DOHH2 (cell line): ENCODE data around the gene ZNF451.
A peak's percentile ranks its signal among the peaks of the same experiment; 100 is the strongest.

Source experiments
- H3F3A ChIP-seq: fragments of 200-600 bp; sonication (generic), shearing (Covaris generic); 2 replicates; pipeline ENCODE4 v1.6.0; 2016; ENCODE audit warnings: antibody characterized with exemption, mild to moderate bottlenecking; ENCODE audit not compliant: control insufficient read depth, insufficient read depth
- H3K27ac ChIP-seq: fragments of 200-600 bp; sonication (generic); 2 replicates; pipeline ENCODE4 v1.5.1; 2014; ENCODE audit warnings: low read depth, mild to moderate bottlenecking, low read length, moderate library complexity
- H3K27me3 ChIP-seq: fragments of 200-600 bp; sonication (generic); 2 replicates; pipeline ENCODE4 v1.6.1; 2014; ENCODE audit warnings: mild to moderate bottlenecking, low read length, mixed read lengths; ENCODE audit not compliant: control insufficient read depth
- H3K36me3 ChIP-seq: fragments of 200-600 bp; sonication (generic); 2 replicates; pipeline ENCODE4 v1.6.1; 2014; ENCODE audit warnings: mild to moderate bottlenecking, low read length, moderate library complexity, mixed read lengths; ENCODE audit not compliant: control insufficient read depth
- H3K4me1 ChIP-seq: fragments of 200-600 bp; sonication (generic); 2 replicates; pipeline ENCODE4 v1.6.1; 2014; ENCODE audit warnings: mild to moderate bottlenecking, low read length, mixed read lengths; ENCODE audit not compliant: control insufficient read depth
- H3K4me2 ChIP-seq: fragments of 200-600 bp; sonication (generic); 2 replicates; pipeline ENCODE4 v1.6.0; 2014; ENCODE audit warnings: mild to moderate bottlenecking, low read length, moderate library complexity
- H3K4me3 ChIP-seq: fragments of 200-600 bp; sonication (generic); 2 replicates; pipeline ENCODE4 v1.5.1; 2014; ENCODE audit warnings: mild to moderate bottlenecking, low read length, mixed read lengths
- H3K79me2 ChIP-seq: fragments of 200-600 bp; sonication (generic); 2 replicates; pipeline ENCODE4 v1.6.1; 2014; ENCODE audit warnings: mild to moderate bottlenecking, low read length, mixed read lengths; ENCODE audit not compliant: control insufficient read depth
- H3K9me2 ChIP-seq: fragments of 200-600 bp; sonication (generic); replicated peaks from 2 replicates; pipeline ENCODE4 v1.6.1; 2014; ENCODE audit warnings: mild to moderate bottlenecking, low read length, mixed read lengths; ENCODE audit not compliant: control insufficient read depth
- H3K9me3 ChIP-seq: fragments of 200-600 bp; sonication (generic); 2 replicates; pipeline ENCODE4 v1.6.1; 2014; ENCODE audit warnings: antibody characterized with exemption, low read length, mixed read lengths; ENCODE audit not compliant: control insufficient read depth, insufficient read depth
- H4K20me1 ChIP-seq: fragments of 200-600 bp; sonication (generic); 2 replicates; pipeline ENCODE4 v1.6.0; 2014; ENCODE audit warnings: low read depth, mild to moderate bottlenecking, antibody characterized with exemption, low read length, moderate library complexity; ENCODE audit not compliant: control insufficient read depth, insufficient read depth
- CTCF ChIP-seq: fragments of 200-600 bp; sonication (generic); IDR thresholded peaks from one replicate; pipeline ENCODE4 v1.5.1; 2014; ENCODE audit warnings: antibody characterized with exemption, mild to moderate bottlenecking, low read depth, low read length; ENCODE audit not compliant: poor library complexity, severe bottlenecking
- EZH2phosphoT487 ChIP-seq: fragments of 200-600 bp; sonication (generic); IDR thresholded peaks from 2 replicates; pipeline ENCODE4 v1.6.1; 2017; ENCODE audit warnings: borderline replicate concordance, mild to moderate bottlenecking, antibody characterized with exemption, low read length, moderate library complexity, mixed read lengths

ZNF451 gene

GRCh38 chr6:57174511-57174907 is 84.5 kb downstream of the ZNF451 start:
- peak overlapping the region; percentile 82 for H3K4me3 ChIP-seq
- peaks cover 24% of the 10 kb centered on the region for H3K4me1 ChIP-seq
- no peaks in the 10 kb centered on the region for H4K20me1 ChIP-seq
- H3K9me3 ChIP-seq: no peaks in the 10 kb centered on the region
- peak overlapping the region; percentile 84 for H3K4me2 ChIP-seq
- no peak overlapping the region for H3K27ac ChIP-seq
- peaks cover 71% of the 10 kb centered on the region for H3K79me2 ChIP-seq
- H3K27me3 ChIP-seq: no peaks in the 10 kb centered on the region
- no peak for TF ChIP-seq EZH2phosphoT487
- TF ChIP-seq CTCF: no peak
- H3K9me2 ChIP-seq: no peaks in the 10 kb centered on the region
- peaks cover 49% of the 10 kb centered on the region for H3K36me3 ChIP-seq
- peaks cover 8% of the 10 kb centered on the region for H3F3A ChIP-seq

DNA sequence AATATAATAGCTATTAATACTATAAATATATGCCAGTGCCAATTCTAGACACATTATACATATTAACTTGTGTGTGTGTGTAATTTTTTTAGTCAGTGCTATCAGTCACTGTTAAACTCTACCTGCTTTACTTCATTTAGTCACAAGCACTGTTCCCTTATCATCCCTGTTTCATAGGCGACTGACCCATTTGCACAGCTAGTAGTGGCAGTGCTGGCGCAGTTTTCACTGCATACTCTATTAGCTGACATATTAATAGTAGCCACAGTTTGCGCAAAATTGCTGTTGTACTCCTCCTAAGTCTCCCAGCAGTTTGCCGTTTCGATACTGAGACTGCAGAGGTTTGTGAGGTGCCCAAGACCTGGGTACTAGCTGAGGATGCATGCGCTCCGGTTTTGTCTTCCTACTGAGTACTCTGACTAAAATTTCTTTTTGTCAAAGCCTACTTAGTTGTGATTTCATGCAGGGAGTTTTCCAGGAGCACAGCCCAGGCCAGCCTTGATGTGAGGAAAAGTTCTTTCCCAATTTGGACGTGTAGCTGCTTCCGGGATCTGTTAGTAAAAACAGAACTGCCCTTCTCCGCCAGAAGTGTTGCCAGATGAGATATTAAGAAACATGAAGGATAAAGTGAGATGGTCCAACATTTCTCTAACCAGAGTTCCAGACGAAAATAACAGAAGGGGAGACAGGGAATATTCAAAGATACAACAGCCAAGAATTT is 87.7 kb downstream of the ZNF451 start:
- Histone ChIP-seq H3K4me1 (peaks cover 20% of the 10 kb centered on the region), H3K27me3 (no peaks in the 10 kb centered on the region), H3K27ac (no peak overlapping the region), H4K20me1 (no peaks in the 10 kb centered on the region; the same call in 1 of the 2 replicates), H3K4me3 (no peak overlapping the region), H3K4me2 (no peak overlapping the region), H3K9me3 (no peaks in the 10 kb centered on the region), H3K9me2 (no peaks in the 10 kb centered on the region), H3K36me3 (peaks cover 65% of the 10 kb centered on the region), H3F3A (no peaks in the 10 kb centered on the region), H3K79me2 (peaks cover 85% of the 10 kb centered on the region)
- no peak for TF ChIP-seq EZH2phosphoT487
- TF ChIP-seq CTCF: no peak

- H3K4me1 ChIP-seq: 0 out of 2 replicates have a peak, but pooled peaks cover under 1% of the 10 kb centered on the region
- H3K79me2 ChIP-seq: peaks cover 56% of the 10 kb centered on the region
- no peaks in the 10 kb centered on the region for H3K9me2 ChIP-seq
- no peak for TF ChIP-seq CTCF
- no peak for TF ChIP-seq EZH2phosphoT487
- no peak overlapping the region for H3K4me3 ChIP-seq
- H3K27ac ChIP-seq: no peak overlapping the region
- H3K27me3 ChIP-seq: no peaks in the 10 kb centered on the region
- H3F3A ChIP-seq: no peaks in the 10 kb centered on the region
- H3K36me3 ChIP-seq: peaks cover 70% of the 10 kb centered on the region
- H4K20me1 ChIP-seq: no peaks in the 10 kb centered on the region; the same call in 1 of the 2 replicates
- no peaks in the 10 kb centered on the region for H3K9me3 ChIP-seq
- H3K4me2 ChIP-seq: no peak overlapping the region
These were observed 90.6 kb downstream of the ZNF451 start for GRCh38 chr6:57180596-57180995.
